Choroid plexus epithelial cell (primary cell): Measurements from ENCODE around the gene SAMD11.
"Not testable (repeated sequence)": the region's sequence is repeated elsewhere in the genome, so short reads cannot be mapped to it uniquely, and the experiment has no call there.

Experiments used
- DNase-seq: peaks from one replicate; pipeline ENCODE4 v3.0.0-alpha.2; 2010; ENCODE audit warnings: low read depth
- H3K4me3 ChIP-seq: 2 replicates; pipeline ENCODE4 v1.5.1; 2011; ENCODE audit warnings: low read depth, mild to moderate bottlenecking, control low read depth, low read length, moderate library complexity
- CTCF ChIP-seq: conservative IDR thresholded peaks from 2 replicates; pipeline ENCODE4 v1.5.1; 2011; ENCODE audit warnings: low read depth, mild to moderate bottlenecking, control low read depth, inconsistent platforms, low read length, moderate library complexity

SAMD11 gene

DNA sequence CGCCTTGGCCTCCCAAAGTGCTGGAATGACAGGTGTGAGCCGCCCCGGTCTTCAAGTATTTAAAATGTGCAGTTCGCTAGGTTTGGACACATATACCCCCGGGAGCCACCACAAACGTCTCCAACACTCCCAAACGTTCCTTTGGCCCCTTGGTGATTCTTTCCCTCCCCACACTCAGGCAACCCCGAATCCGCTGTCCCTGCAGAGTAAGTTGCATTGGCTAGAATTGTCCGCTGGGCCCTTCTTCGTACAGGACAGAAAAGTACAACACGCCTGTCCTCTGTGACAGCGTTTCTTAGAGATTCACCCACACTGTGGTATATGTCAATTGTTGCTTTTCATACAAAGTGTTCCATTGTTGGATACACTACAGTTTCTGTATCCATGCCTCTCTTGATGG is 61.4 kb downstream of the SAMD11 start:
- TF ChIP-seq CTCF: no peak
- no peak overlapping the region for H3K4me3 ChIP-seq
- no peak for DNase-seq

GRCh38 chr1:988061-988460 is 64.3 kb downstream of the SAMD11 start:
- H3K4me3 ChIP-seq, DNase-seq: not testable (repeated sequence)

GRCh38 chr1:991275-991674 is 67.6 kb downstream of the SAMD11 start:
- DNase-seq, H3K4me3 ChIP-seq: not testable (repeated sequence)

- no peak for DNase-seq
- no peak for TF ChIP-seq CTCF
- H3K4me3 ChIP-seq: no peak overlapping the region
Observed at GRCh38 chr1:991895-992294, 68.2 kb downstream of the SAMD11 start.

DNA sequence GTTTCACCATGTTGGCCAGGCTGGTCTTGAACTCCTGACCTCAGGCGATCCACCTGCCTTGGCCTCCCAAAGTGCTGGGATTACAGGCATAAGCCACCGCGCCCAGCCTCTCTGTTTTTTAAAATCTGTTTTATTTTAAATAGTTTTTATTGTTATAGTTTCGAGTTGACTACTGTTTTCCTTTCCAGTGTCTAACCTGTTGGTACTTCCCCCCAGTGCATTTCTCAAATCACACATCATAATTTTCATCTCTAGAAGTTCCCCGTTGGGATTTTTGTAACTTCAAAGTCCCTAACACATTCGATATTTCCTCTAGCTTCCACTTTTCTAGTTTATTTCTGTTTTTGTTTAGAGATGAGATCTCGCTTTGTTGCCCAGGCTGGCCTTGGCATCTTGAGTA is 68.6 kb downstream of the SAMD11 start:
- DNase-seq: no peak
- TF ChIP-seq CTCF: no peak
- H3K4me3 ChIP-seq: no peak overlapping the region

DNA sequence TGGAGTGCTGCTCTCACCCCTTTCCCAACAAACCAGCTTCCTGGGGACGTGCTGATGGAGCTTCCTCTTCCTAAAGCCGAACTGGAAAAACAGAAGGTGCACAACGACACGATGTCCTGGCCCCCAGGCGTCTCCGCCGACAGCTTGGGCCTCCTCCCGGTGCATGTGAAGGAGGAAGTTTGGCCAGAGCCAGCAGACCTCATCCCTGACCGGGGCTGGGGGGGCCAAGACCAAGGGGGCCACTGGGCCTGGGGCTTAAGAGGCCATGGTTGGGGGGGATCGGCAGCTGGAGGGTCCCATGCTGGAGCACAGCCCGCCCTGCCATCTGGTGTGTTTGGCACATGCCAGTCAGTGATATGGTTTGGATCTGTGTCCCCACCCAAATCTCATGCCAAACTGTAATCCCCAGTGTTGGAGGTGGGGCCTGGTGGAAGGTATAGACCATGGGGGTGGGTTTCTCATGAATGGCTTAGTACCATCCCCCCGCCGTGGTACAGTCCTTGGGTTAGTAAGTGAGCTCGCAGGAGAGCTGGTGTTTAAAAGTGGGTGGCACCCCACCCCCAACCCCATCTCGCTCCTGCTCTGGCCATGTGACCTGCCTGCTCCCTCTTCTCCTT is 69.8 kb downstream of the SAMD11 start:
- no peak for TF ChIP-seq CTCF
- no peak overlapping the region for H3K4me3 ChIP-seq
- DNase-seq: no peak
